Spleen (tissue), 11 donors: ENCODE results near the gene GRIA4. TPM values are rescaled to one million over a fixed set of nuclear protein-coding genes. Genes with fewer than 3 reads are reported as not detected.
A peak's percentile ranks its signal among the peaks of the same experiment; 100 is the strongest.

Source experiments
- DNase-seq: peaks from one replicate; pipeline ENCODE4 v3.0.0-alpha.2; 2020
- H3K27ac ChIP-seq, 8 donors: fragments of 200-600 bp; sonication (generic) in 7 of 8; 1 replicate in 4 of 8; 2 replicates in 4 of 8; pipeline versions ENCODE4 v1.5.0 to v1.8.0; 2016 to 2021; ENCODE audit warnings: inconsistent platforms in 4 of 8, mild to moderate bottlenecking in 4 of 8, moderate library complexity in 1 of 8
- H3K27me3 ChIP-seq, 7 donors: fragments of 200-600 bp; sonication (generic) in 6 of 7; replicated peaks in 1 of 7; 1 replicate in 4 of 7; 2 replicates in 3 of 7; pipeline versions ENCODE4 v1.5.0 to v1.8.0; 2016 to 2021; ENCODE audit warnings: inconsistent platforms in 3 of 7, mild to moderate bottlenecking in 1 of 7
- H3K36me3 ChIP-seq, 6 donors: fragments of 200-600 bp; sonication (generic) in 5 of 6; 1 replicate in 4 of 6; 2 replicates in 2 of 6; pipeline versions ENCODE4 v1.5.0 to v1.8.0; 2016 to 2021; ENCODE audit warnings: inconsistent platforms in 2 of 6
- H3K4me1 ChIP-seq, 6 donors: fragments of 200-600 bp; sonication (generic) in 5 of 6; 1 replicate in 3 of 6; 2 replicates in 3 of 6; pipeline versions ENCODE4 v1.5.0 to v1.8.0; 2016 to 2021; ENCODE audit warnings: inconsistent platforms in 3 of 6
- H3K4me3 ChIP-seq, 8 donors: fragments of 200-600 bp; sonication (generic) in 7 of 8; 1 replicate in 4 of 8; 2 replicates in 4 of 8; pipeline versions ENCODE4 v1.5.0 to v1.8.0; 2016 to 2021; ENCODE audit warnings: inconsistent platforms in 4 of 8, mild to moderate bottlenecking in 4 of 8, moderate library complexity in 2 of 8
- H3K9me3 ChIP-seq, 8 donors: fragments of 200-600 bp; sonication (generic) in 7 of 8; 1 replicate in 4 of 8; 2 replicates in 4 of 8; pipeline versions ENCODE4 v1.5.0 to v1.8.0; 2016 to 2021; ENCODE audit warnings: inconsistent platforms in 4 of 8
- CTCF ChIP-seq, 11 experiments: fragments of 200-600 bp in 7 of 11; fragments of 450-650 bp in 4 of 11; sonication (generic) in 4 of 11; IDR thresholded peaks in 8 of 11; conservative IDR thresholded peaks in 3 of 11; 1 replicate in 7 of 11; 2 replicates in 4 of 11; pipeline versions ENCODE4 v1.4.0 to v1.8.0; 2016 to 2021; ENCODE audit warnings: antibody characterized with exemption in 11 of 11, inconsistent platforms in 4 of 11, mild to moderate bottlenecking in 1 of 11
- POLR2A ChIP-seq, 3 donors: fragments of 450-650 bp; IDR thresholded peaks; one replicate each; pipeline ENCODE4 v1.5.1; 2017; ENCODE audit warnings: antibody characterized with exemption in 3 of 3, mild to moderate bottlenecking in 1 of 3
- POLR2AphosphoS5 ChIP-seq, 3 donors: sonication (generic); formaldehyde crosslinking; IDR thresholded peaks; one replicate each; pipeline ENCODE4 v1.5.1; 2017; ENCODE audit warnings: antibody characterized with exemption in 3 of 3
- WGBS, 5 donors: extraction: QIAGEN DNeasy Blood & Tissue Kit in 3 of 5; methylation state at CpG; one replicate each; pipeline versions ENCODE4 v1.1.5 to v1.1.7; 2013 to 2018; 5-methylcytosine and 5-hydroxymethylcytosine counted together
- intact Hi-C: fragments of 100-400 bp; cut with DNase I; formaldehyde crosslinking; loops from one replicate; pipeline ENCODE4 v1.15.0; 2023; ENCODE audit warnings: low total_unique reads
- polyA plus RNA-seq, 3 donors: library from polyadenylated mRNA; stranded (reverse); fragments of 200-250 nt; gene quantifications; one replicate each; pipeline ENCODE4 v1.2.1, GENCODE V29; 2013
- total RNA-seq, 7 donors: library from RNA; depleted of rRNA in 3 of 7; stranded (reverse); fragments of >200 nt in 3 of 7; fragmentation: NEBNext Ultra II Directional in 4 of 7; extraction: Animal tissue kit (Norgen Biotek cat#: 25700) in 4 of 7; gene quantifications; one replicate each; pipeline versions ENCODE4 v1.1.0 to v1.2.1, GENCODE V29; 2016 to 2021
- donor health status: healthy with polysubstance abuse.
- donor health status: DM: no; HTN: no; CAD: no; lungs with moderate emphysema.
- donor health status: DM: no; HTN: no; CAD: no.
- donor health status: Bipolar disorder and iron deficiency.
- donor health status: healthy.
- donor health status: DM: no; HTN: no; CAD: no.
- donor health status: DM: yes; HTN: yes; CAD: no.

GRIA4 gene
- total and polyA plus RNA-seq, 10 donors = not detected

- H3K27ac ChIP-seq = no peak overlapping the region
- DNase-seq = no peak
- no peaks in the 10 kb centered on the region for H3K4me1 ChIP-seq
- H3K36me3 ChIP-seq = no peaks in the 10 kb centered on the region
- no peak for TF ChIP-seq POLR2A (IDR thresholded peaks at IDR 0.05)
- no peak for TF ChIP-seq POLR2AphosphoS5 (IDR thresholded peaks at IDR 0.05)
- no peak for TF ChIP-seq CTCF (IDR thresholded peaks at IDR 0.05 in 8 of 11, conservative IDR thresholded peaks at IDR 0.05 in 3 of 11)
- H3K4me3 ChIP-seq = no peak overlapping the region
- intact Hi-C loops = no loop called here
- no peaks in the 10 kb centered on the region for H3K9me3 ChIP-seq
- no peaks in the 10 kb centered on the region for H3K27me3 ChIP-seq
These were observed 247.9 kb downstream of the GRIA4 start for GRCh38 chr11:105857728-105858127.

GRCh38 chr11:105858841-105859240 is 249.0 kb downstream of the GRIA4 start:
- no peak for DNase-seq
- H3K27ac ChIP-seq = no peak overlapping the region
- no peaks in the 10 kb centered on the region for H3K27me3 ChIP-seq
- no peaks in the 10 kb centered on the region for H3K4me1 ChIP-seq
- no peak overlapping the region for H3K4me3 ChIP-seq
- H3K36me3 ChIP-seq = no peaks in the 10 kb centered on the region
- no peaks in the 10 kb centered on the region for H3K9me3 ChIP-seq
- TF ChIP-seq POLR2AphosphoS5 (IDR thresholded peaks at IDR 0.05) (no peak), POLR2A (IDR thresholded peaks at IDR 0.05) (no peak), CTCF (IDR thresholded peaks at IDR 0.05 in 8 of 11, conservative IDR thresholded peaks at IDR 0.05 in 3 of 11) (no peak)
- intact Hi-C loops = no loop called here

DNA sequence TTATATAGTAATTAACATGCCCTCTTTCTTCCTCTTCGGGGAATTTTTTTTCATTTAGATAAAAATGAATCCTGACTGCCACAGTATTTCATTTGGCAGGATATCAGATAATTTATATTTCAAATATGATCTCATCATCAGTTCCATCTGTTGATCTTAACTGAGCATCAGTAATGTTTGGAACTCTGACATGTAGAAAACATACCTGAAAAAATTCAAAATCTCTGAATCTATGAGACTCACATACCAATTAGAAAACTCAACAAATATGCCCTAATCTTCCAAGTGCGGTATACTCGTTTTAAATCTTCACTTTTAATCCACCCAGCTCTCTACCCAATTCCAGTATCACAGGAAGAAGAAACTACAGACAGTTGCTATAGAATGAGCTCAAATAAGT is 250.2 kb downstream of the GRIA4 start:
- peaks cover 0 to 4% (median 0%) of the 10 kb centered on the region in 7 donors for H3K27me3 ChIP-seq
- H3K9me3 ChIP-seq = no peaks in the 10 kb centered on the region
- intact Hi-C loops = no loop called here
- H3K4me3 ChIP-seq = no peak overlapping the region
- TF ChIP-seq CTCF (IDR thresholded peaks at IDR 0.05 in 8 of 11, conservative IDR thresholded peaks at IDR 0.05 in 3 of 11) (no peak), POLR2AphosphoS5 (IDR thresholded peaks at IDR 0.05) (no peak), POLR2A (IDR thresholded peaks at IDR 0.05) (no peak)
- no peaks in the 10 kb centered on the region for H3K4me1 ChIP-seq
- no peak overlapping the region for H3K27ac ChIP-seq
- 83 to 94% (median 86%) methylated on average over 3 of the region's 3 CpGs for WGBS, 5 donors
- DNase-seq = no peak
- H3K36me3 ChIP-seq = no peaks in the 10 kb centered on the region

- Histone ChIP-seq H3K36me3 (no peaks in the 10 kb centered on the region), H3K27me3 (peaks cover 0 to 4% (median 0%) of the 10 kb centered on the region in 7 donors), H3K27ac (no peak overlapping the region), H3K4me3 (no peak overlapping the region), H3K4me1 (no peaks in the 10 kb centered on the region), H3K9me3 (no peaks in the 10 kb centered on the region)
- intact Hi-C loops = no loop called here
- DNase-seq = no peak
- no peak for TF ChIP-seq POLR2AphosphoS5 (IDR thresholded peaks at IDR 0.05)
- no peak for TF ChIP-seq POLR2A (IDR thresholded peaks at IDR 0.05)
- WGBS, 5 donors = 63 to 87% (median 77%) methylated on average over 2 of the region's 2 CpGs
These were observed 251.4 kb downstream of the GRIA4 start for GRCh38 chr11:105861225-105861624.

DNA sequence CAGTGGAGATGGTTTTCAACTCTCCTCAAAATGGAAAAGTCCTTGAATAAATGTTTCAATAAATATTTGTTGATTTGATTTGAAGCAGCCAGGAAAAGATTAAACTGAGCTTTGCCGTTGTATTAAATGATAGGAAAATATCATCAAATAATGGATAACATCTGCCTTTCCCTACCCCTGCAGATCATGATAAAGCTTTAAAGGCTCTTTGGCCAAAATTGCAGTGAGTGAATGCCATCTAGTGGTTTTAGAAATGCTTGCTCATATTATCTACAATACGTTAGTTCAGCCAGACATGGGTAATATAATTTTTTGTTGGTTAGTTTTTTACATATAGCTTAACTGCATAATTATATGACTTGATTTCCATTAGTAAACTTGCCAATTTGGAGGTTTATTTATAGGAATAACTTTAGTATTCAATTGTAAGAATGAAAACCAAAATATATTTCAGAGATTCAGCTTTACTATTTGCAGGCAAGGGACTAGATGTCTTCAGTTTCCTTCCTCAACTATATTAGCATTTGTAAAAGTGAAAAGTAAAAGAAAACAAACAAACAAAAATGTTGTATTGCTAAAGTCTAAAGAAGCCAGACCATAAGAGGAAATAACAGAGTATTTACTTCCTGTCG is 253.0 kb downstream of the GRIA4 start:
- Histone ChIP-seq H3K9me3 (no peaks in the 10 kb centered on the region), H3K27ac (no peak overlapping the region), H3K4me3 (no peak overlapping the region), H3K36me3 (no peaks in the 10 kb centered on the region), H3K4me1 (no peaks in the 10 kb centered on the region), H3K27me3 (peaks cover 0 to 4% (median 0%) of the 10 kb centered on the region in 7 donors)
- WGBS, 5 donors = 14 to 24% (median 19%) methylated on average over 3 of the region's 3 CpGs
- DNase-seq = no peak
- intact Hi-C loops = no loop called here
- TF ChIP-seq CTCF (IDR thresholded peaks at IDR 0.05 in 8 of 11, conservative IDR thresholded peaks at IDR 0.05 in 3 of 11) (peak in 8 of 11 experiments; percentile 15 to 55 (median 48)), POLR2AphosphoS5 (IDR thresholded peaks at IDR 0.05) (no peak)
